ENCODE data around the gene MDM4.
"Not testable (repeated sequence)": the region's sequence is repeated elsewhere in the genome, so short reads cannot be mapped to it uniquely, and the experiment has no call there.

Gene MDM4

DNA sequence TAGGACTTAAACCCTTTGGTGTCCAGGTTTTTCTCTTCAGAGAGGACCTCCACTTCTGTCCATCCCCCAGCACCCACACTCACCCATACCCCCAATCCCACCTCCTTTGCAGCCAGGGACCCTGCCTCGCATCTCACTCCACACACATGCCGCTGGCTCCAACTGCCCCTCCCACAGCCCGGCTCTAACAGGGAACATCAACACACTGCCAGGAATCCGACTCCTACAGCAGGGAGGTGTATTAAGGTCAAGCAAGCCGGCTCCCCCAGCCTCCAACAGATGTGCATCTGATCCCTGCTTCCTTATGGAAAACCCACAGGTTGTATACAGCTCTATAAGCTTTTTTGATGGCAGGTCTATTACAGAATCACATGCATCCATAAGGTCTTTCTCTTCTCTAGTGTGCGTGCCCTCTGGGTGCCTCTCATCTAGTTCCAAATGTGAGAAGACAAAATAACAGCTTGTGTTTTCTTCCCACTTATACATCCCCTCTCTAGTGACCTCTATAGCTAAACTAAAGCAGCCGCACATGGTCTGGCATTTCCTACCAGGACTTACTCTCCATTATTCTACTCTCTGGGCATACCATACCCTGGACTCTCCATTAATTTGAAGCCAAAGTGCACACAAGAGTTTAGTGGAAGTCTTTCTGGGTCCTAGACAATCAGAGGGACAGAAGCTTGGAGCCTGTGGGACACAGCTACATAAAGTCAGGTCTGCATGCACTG, 37.9 kb upstream of the MDM4 start:
- DNase-seq (ENCODE audit: low spot score), result no peak
- in situ Hi-C loops (cut with MboI; ENCODE audit: low sequenced_read_pairs, unreplicated experiment), result no loop called here

DNA sequence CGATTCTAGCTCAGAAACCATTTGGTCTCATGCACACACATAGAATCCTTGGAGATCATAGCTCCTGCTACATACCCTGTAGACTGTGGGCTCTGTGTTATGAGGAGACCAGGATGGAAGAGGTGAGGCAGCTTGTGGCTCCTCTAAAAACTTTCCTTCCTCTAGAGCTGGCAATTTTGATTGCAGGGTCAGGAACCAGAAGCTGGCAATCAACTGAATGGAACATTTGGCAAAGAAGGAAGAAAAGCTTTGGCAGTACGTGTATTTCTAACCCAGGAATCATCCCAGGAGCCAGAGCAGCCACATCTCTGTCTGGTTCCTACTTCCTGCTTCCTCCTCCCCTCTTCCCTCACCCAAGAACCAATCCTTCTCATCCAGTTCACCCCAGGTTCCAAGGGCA, 37.3 kb upstream of the MDM4 start:
- TF ChIP-seq, protein P1, sequence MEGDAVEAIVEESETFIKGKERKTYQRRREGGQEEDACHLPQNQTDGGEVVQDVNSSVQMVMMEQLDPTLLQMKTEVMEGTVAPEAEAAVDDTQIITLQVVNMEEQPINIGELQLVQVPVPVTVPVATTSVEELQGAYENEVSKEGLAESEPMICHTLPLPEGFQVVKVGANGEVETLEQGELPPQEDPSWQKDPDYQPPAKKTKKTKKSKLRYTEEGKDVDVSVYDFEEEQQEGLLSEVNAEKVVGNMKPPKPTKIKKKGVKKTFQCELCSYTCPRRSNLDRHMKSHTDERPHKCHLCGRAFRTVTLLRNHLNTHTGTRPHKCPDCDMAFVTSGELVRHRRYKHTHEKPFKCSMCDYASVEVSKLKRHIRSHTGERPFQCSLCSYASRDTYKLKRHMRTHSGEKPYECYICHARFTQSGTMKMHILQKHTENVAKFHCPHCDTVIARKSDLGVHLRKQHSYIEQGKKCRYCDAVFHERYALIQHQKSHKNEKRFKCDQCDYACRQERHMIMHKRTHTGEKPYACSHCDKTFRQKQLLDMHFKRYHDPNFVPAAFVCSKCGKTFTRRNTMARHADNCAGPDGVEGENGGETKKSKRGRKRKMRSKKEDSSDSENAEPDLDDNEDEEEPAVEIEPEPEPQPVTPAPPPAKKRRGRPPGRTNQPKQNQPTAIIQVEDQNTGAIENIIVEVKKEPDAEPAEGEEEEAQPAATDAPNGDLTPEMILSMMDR (IDR thresholded peaks at IDR 0.05; ENCODE audit: borderline replicate concordance, control extremely low read depth, extremely low read depth, insufficient read depth, missing control alignments), result no peak
- DNase-seq (ENCODE audit: low spot score), result no peak
- in situ Hi-C loops (cut with MboI; ENCODE audit: low sequenced_read_pairs, unreplicated experiment), result no loop called here

More for the DNA sequence above, 37.9 kb upstream of the MDM4 start:
- TF ChIP-seq, protein P1 (IDR thresholded peaks at IDR 0.05; ENCODE audit: borderline replicate concordance, control extremely low read depth, extremely low read depth, insufficient read depth, missing control alignments), result no peak

- in situ Hi-C loops (cut with MboI; ENCODE audit: low sequenced_read_pairs, unreplicated experiment), result no loop called here
- no peak for DNase-seq (ENCODE audit: low spot score)
- TF ChIP-seq, protein P1 (IDR thresholded peaks at IDR 0.05; ENCODE audit: borderline replicate concordance, control extremely low read depth, extremely low read depth, insufficient read depth, missing control alignments), result no peak
Observed at GRCh38 chr1:204479387-204480136, 36.6 kb upstream of the MDM4 start.

- in situ Hi-C loops (cut with MboI; ENCODE audit: low sequenced_read_pairs, unreplicated experiment), result no loop called here
- peak; percentile 75 for DNase-seq (ENCODE audit: low spot score)
- TF ChIP-seq, protein P1 (IDR thresholded peaks at IDR 0.05; ENCODE audit: borderline replicate concordance, control extremely low read depth, extremely low read depth, insufficient read depth, missing control alignments), result peak; percentile 20
Observed at GRCh38 chr1:204480515-204480914, 35.7 kb upstream of the MDM4 start.

- DNase-seq (ENCODE audit: low spot score), result no peak
- in situ Hi-C loops (cut with MboI; ENCODE audit: low sequenced_read_pairs, unreplicated experiment), result no loop called here
- TF ChIP-seq, protein P1 (IDR thresholded peaks at IDR 0.05; ENCODE audit: borderline replicate concordance, control extremely low read depth, extremely low read depth, insufficient read depth, missing control alignments), result no peak
Observed at GRCh38 chr1:204483791-204484190, 32.4 kb upstream of the MDM4 start.

GRCh38 chr1:204486513-204487255, 29.5 kb upstream of the MDM4 start:
- DNase-seq (ENCODE audit: low spot score); in situ Hi-C loops (cut with MboI; ENCODE audit: low sequenced_read_pairs, unreplicated experiment): not testable (repeated sequence)
